Mesodermal cell (in vitro differentiated cells): ENCODE measurements around the gene IGFBP4.
A peak's percentile ranks its signal among the peaks of the same experiment; 100 is the strongest.

Experiments
- H3K27ac ChIP-seq: 2 replicates; pipeline ENCODE4 v1.7.0; 2013; ENCODE audit warnings: mild to moderate bottlenecking, low read depth, low read length, moderate library complexity; ENCODE audit not compliant: severe bottlenecking
- H3K36me3 ChIP-seq: 2 replicates; pipeline ENCODE4 v1.7.1; 2013; ENCODE audit warnings: mild to moderate bottlenecking, low read length, moderate library complexity; ENCODE audit not compliant: control insufficient read depth, insufficient read depth
- H3K4me1 ChIP-seq: one replicate; pipeline ENCODE4 v1.7.1; 2013; ENCODE audit warnings: mild to moderate bottlenecking, low read length; ENCODE audit not compliant: insufficient read depth, control insufficient read depth, poor library complexity, severe bottlenecking
- H3K4me3 ChIP-seq: 2 replicates; pipeline ENCODE4 v1.7.0; 2013; ENCODE audit warnings: low read length, control low read depth, mild to moderate bottlenecking; ENCODE audit not compliant: insufficient read depth, poor library complexity, severe bottlenecking; ENCODE audit errors: extremely low read depth
- H3K9me3 ChIP-seq: 2 replicates; pipeline ENCODE4 v1.7.1; 2013; ENCODE audit warnings: mild to moderate bottlenecking, low read length, moderate library complexity; ENCODE audit not compliant: control insufficient read depth
- WGBS, 2 experiments: methylation state at CpG; one replicate each; pipeline ENCODE4 v1.1.5; 2013; ENCODE audit warnings: missing lambda C conversion rate in 2 of 2; ENCODE audit not compliant: insufficient coverage in 2 of 2; 5-methylcytosine and 5-hydroxymethylcytosine counted together

IGFBP4 gene

DNA sequence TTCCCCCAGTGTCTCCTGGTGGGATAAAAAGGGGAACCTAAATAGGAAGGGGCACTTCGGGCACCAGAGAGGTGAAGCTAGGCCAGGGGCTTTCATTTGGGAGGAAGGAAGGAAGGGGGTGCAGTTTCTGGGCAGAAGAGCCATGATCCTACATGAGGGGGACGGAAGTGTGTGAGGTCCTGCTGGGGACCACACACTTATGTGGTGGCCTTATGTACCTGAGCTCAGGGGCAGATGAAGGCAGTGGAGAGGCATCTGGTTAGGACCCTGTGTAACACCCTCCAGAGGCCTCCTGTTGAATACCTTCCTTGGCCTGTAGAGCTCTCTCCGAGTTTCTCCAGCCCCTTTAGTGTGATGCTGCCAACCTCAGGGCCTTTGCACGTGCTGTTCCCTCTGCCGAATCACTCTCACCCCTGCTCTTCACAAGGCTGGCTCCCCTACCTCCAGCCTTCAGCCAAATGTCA, 21.2 kb downstream of the IGFBP4 start:
- Histone ChIP-seq H3K36me3 (no peaks in the 10 kb centered on the region), H3K27ac (no peak overlapping the region), H3K9me3 (no peaks in the 10 kb centered on the region), H3K4me3 (no peak overlapping the region), H3K4me1 (peaks cover 25% of the 10 kb centered on the region)
- WGBS, 2 experiments, result 92 to 94% methylated on average over 5 of the region's 5 CpGs

DNA sequence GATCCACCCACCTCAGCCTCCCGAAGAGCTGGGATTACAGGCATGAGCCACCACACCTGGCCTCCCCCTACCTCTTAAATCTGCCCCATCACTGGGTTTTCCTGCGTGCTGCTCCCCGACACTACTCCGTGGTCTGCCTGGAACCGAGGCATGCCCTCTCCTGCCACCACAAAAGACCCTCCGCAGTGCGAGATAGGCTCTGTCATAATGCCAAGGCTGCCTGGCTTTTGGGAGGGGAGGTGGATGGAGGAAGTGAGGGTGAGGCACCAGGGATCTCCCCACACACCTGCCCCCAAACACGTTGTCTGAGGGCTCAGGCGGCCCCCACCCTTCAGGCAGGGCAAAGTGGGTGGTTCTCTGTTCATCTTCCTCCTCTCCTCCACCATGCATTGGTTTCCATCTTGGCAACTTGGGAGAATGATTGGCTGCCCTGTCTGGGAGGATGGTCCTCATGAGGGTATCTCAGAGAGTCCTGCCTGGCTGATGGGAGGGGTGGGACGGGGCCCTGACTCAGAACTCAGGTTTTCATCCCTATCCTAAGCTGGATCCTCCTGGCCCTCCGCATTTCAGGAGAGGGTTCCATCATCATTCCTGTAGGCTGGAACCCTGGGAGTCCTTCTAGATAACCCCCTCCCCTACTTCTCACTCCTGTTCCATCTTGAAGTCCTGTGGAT, 23.2 kb downstream of the IGFBP4 start:
- H3K27ac ChIP-seq, result no peak overlapping the region
- no peaks in the 10 kb centered on the region for H3K9me3 ChIP-seq
- H3K4me3 ChIP-seq, result no peak overlapping the region
- WGBS, 2 experiments, result 91 to 92% methylated on average over 3 to 4 of the region's 11 CpGs
- H3K36me3 ChIP-seq, result no peaks in the 10 kb centered on the region
- H3K4me1 ChIP-seq, result peaks cover 26% of the 10 kb centered on the region

DNA sequence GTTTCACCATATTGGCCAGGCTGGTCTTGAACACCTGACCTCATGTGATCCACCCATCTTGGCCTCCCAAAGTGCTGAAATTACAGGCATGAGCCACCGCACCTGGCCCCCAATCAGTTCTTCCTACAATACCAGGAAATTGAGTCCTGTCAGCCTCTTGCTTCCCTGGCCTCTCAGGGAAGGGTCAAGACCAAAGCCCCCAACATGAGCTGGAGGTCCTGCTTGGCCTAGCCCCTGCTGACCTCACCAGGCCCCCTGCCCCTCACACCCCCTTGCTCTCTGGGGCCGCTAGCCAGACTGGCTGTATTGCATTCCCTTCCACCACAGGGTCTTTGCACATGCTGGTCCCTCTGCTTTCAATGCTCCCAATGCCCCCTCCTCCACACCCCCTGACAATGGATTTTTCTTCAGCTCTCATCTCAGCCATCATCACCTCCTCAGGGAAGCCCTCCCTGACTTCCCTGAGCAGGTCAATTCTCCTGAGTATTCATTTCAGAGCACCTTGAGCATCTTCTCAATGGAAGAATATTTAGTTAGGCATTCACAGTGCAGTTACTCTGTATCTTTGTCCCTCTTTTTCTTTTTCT, 24.1 kb downstream of the IGFBP4 start:
- H3K36me3 ChIP-seq, result no peaks in the 10 kb centered on the region
- H3K4me3 ChIP-seq, result no peak overlapping the region
- no peak overlapping the region for H3K27ac ChIP-seq
- WGBS, 2 experiments, result 100% methylated on average over 1 to 2 of the region's 2 CpGs
- H3K4me1 ChIP-seq, result peaks cover 26% of the 10 kb centered on the region
- H3K9me3 ChIP-seq, result peaks cover 3% of the 10 kb centered on the region

DNA sequence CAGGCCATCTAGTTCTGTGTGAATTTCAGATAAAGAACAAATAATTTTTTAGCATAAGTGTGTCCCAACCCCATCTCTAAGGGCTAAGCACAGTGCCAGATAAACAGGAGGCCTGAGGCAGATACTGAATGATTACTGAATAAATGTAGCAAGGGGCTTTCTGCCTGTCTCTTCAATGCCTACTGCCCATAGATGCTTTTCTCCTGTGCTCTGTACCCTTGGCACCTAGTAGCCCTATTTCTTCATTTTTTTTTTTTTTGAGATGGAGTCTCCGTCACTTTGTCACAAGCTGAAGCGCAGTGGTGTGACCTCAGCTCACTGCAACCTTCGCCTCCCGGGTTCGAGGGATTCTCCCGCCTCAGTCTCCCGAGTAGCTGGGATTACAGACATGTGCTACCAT, 25.3 kb downstream of the IGFBP4 start:
- WGBS, 2 experiments, result 88 to 100% methylated on average over 7 of the region's 7 CpGs
- no peaks in the 10 kb centered on the region for H3K36me3 ChIP-seq
- H3K9me3 ChIP-seq, result peaks cover 6% of the 10 kb centered on the region
- H3K27ac ChIP-seq, result no peak overlapping the region
- H3K4me3 ChIP-seq, result no peak overlapping the region
- H3K4me1 ChIP-seq, result peaks cover 15% of the 10 kb centered on the region

DNA sequence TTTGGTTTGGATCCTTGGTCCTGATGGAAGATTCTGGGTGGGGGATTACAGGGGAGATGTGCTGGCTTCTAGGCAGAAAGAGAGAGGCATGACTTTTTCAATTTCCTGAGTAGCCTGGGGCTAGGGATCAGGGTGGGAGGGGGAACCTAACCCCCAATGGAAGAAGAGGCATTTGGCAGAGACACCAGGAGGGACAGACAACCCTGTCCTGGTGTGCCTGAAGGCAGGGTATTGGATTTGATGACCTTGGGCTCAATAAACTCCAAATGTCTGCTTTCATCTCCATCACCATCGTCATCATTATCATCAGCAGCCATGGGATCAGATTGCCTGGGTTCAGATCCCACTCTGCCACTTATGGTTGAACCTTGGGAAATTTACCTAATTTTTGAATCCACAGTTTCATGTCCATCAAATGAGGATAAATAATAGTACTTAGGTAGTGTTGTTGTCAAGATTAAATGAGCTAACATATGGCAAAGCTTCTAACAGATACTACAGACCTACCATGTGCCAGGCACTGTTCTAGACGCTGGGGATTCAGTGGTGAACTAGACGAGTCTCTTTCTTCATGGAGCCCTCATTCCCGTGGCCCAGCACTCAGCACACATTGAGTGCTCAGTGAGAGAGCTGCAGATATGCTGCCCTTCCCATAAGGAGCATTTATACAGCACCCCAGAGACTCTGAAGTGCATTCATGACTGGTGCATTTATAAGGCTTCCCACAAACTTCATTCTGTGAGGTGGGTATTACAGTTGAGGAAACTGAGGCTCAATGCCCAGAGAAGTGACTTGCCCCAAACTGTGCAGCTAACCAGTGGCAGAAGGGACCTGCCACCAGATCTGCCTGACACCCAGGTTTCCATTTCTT, 26.8 kb downstream of the IGFBP4 start:
- no peaks in the 10 kb centered on the region for H3K36me3 ChIP-seq
- no peak overlapping the region for H3K27ac ChIP-seq
- H3K4me3 ChIP-seq, result no peak overlapping the region
- H3K4me1 ChIP-seq, result peaks cover 19% of the 10 kb centered on the region
- peaks cover 6% of the 10 kb centered on the region for H3K9me3 ChIP-seq
- 94 to 100% methylated on average over 2 of the region's 4 CpGs for WGBS, 2 experiments

DNA sequence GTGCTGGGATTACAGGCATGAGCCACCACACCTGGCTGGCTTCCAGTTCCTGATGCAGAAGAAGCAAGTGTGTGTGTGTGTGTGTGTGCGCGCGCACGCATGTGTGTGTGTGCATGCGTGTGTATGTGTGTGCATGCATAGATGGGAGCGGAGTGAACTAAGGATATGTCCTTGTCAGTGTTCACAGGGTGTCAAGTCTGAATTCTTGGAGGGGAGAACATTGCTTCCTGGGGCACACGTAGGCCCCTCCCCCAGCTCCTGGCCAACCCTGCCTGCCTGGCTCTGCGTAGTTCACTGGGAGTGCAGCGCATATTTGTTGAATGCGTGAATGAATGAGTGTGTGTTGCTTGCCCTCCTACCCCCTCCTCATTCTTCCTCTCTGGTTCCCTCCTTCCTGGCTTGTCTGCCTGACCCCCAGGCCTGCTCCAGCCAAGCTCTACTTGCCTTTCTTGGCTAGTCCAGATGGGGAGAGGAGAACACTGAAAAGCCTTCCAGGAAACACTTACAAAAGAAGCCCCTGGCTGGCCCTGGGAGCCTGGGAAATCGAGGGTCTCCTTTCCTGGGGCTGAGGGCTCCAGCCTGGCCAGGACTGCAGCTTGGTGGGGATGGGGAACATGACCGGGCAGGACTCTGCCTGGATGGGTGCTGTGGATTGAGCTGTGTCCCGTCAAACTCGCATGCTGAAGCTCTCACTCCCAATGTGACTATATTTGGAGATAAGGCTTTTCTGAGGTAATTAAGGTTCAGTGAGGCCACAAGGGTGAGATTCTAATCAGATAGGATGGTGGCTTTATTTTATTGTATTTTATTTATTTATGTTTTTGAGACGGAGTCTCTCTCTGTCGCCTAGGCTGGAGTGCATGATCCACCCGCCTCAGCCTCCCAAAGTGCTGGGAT, 27.9 kb downstream of the IGFBP4 start:
- H3K4me1 ChIP-seq, result peaks cover 19% of the 10 kb centered on the region
- H3K36me3 ChIP-seq, result no peaks in the 10 kb centered on the region
- peak overlapping the region; percentile 71 for H3K27ac ChIP-seq
- no peak overlapping the region for H3K4me3 ChIP-seq
- WGBS, 2 experiments, result 74 to 88% methylated on average over 5 to 10 of the region's 17 CpGs
- peaks cover 6% of the 10 kb centered on the region for H3K9me3 ChIP-seq

DNA sequence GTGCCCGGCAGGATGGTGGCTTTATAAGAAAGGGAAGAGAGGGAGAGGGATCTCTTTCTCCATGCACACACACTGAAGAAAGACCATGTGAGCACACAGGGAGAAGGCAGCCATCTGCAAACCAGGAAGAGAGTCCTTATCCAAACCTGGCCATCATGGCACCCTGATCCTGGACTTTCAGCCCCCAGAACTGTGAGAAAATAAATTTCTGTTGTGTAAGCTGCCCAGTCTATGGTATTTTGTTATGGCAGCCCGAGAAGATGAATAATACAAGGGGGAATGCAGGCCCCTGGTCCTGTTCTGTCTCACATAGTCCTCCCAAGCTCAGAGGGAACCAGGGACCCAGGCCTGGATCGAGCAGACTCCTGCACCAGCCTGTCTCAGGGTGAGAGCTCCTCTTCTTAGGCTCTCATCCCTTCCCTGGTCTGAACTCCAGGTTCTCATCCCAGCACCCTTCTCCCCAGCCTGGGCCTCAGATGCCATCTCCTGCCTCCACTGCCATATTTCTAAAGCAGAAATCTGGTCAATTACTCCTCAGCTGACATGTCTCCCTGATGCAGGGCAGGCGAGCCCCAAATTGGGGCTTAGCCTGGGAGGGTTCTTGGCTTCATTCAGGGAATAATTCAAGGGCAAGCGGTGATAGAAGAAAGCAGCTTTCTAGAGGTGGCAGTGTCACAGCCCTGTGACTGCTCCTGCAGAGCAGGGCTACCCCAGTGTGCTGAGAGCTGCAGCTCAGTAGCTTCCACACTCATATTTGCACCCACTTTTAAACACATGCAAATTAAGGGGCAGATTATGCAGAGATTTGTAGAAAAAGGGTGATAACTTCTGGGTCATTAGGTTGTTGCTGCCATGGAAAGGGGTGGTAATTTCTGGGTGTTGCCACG, 28.8 kb downstream of the IGFBP4 start:
- Histone ChIP-seq H3K4me3 (no peak overlapping the region), H3K27ac (peak overlapping the region; percentile 37), H3K9me3 (peaks cover 6% of the 10 kb centered on the region), H3K4me1 (peaks cover 19% of the 10 kb centered on the region), H3K36me3 (no peaks in the 10 kb centered on the region)
- 94 to 100% methylated on average over 4 of the region's 6 CpGs for WGBS, 2 experiments

DNA sequence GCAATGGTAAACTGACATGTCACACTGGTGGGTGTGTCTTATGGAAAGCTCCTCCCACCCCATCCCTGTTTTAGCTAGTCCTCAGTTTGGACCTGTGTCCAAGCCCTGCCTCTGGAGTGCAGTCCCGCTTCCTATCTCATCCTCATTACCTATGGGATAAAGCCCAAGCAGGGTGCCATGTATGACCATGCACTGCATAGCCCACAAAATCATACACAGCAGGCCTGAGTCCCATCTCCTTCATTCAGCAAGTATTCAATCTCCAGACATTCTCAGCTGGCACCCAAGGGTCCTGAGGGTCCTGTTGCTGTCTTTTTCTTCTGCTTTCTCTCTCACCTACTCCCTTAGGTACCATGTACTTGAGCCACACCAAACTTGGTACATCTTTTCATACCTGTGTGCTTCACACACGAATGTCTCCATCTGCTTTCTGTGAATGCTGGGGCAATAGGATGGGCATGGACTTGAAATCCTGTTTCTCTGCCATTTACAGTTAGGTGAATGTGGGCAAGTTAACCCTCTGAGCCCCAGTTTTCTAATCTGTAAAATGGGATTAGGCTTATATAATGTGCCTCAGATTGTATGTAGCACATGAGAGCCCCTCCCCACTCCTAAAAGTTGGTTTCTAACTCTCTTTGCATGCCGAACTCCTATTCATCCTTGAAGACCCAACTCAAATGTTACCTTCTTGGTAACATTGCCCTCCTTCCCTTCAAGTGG, 29.6 kb downstream of the IGFBP4 start:
- no peak overlapping the region for H3K4me3 ChIP-seq
- 78 to 93% methylated on average over 3 of the region's 3 CpGs for WGBS, 2 experiments
- peaks cover 6% of the 10 kb centered on the region for H3K9me3 ChIP-seq
- peaks cover 19% of the 10 kb centered on the region for H3K4me1 ChIP-seq
- H3K27ac ChIP-seq, result no peak overlapping the region
- no peaks in the 10 kb centered on the region for H3K36me3 ChIP-seq

DNA sequence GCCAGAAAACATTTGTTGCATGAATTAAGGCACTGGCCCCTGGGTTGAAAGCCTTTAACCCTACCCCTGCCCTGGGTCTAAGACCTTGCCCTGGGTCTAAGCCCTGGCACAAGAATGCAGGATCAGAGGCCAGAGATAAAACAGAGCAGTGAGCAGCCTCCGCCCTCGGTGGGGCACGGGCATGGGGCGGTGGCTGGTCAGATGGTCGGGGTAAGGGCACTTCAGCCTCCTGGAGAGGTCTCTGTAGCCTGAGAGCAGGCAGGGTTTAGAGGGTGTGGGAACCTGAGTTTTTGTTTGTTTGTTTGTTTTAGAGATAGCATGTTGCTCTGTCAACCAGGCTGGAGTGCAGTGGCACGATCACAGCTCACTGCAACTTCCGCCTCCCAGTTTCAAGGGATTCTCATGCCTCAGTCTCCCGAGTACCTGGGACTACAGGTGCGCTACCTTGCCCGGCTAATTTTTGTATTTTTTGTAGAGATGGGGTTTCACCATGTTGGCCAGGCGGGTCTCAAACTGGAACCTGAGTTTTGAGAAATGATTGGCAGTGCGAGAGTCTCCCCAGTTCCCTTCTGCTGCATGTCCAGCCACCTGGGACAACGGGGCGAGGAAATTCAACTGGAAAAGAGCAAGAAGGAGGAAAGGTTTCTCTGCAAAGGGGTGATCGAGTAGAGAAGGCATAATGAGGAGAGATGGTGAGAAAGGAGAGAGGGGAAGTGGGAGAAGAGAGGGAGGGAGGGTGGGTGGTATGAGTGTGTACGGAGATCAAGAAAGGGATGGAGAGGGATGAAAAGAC, 30.5 kb downstream of the IGFBP4 start:
- Histone ChIP-seq H3K9me3 (peaks cover 6% of the 10 kb centered on the region), H3K27ac (no peak overlapping the region), H3K4me1 (peaks cover 19% of the 10 kb centered on the region), H3K4me3 (no peak overlapping the region), H3K36me3 (no peaks in the 10 kb centered on the region)
- 82 to 83% methylated on average over 12 to 16 of the region's 16 CpGs for WGBS, 2 experiments
